A673 (cell line): ENCODE data around the gene KCNK6. TPM values are rescaled to one million over a fixed set of nuclear protein-coding genes. Genes with fewer than 3 reads are reported as not detected.

ENCODE experiments used
- BruUV-seq: library from RNA; stranded (reverse); fragments of 400-500 nt; replicated peaks from 2 replicates; lab custom pipeline; 2021; lab: Mats Ljungman, UMichigan
- CTCF ChIA-PET: fragments of 300-600 bp; sonication (Branson Sonifier 250); formaldehyde crosslinking; loops from one replicate; lab custom pipeline; 2022; ENCODE audit warnings: antibody characterized with exemption; lab: Charles Lee
- POLR2A ChIA-PET: fragments of 300-600 bp; sonication (Branson Sonifier 250); formaldehyde crosslinking; loops from one replicate; lab custom pipeline; 2022; ENCODE audit warnings: antibody characterized with exemption; ENCODE audit not compliant: low non-redundant PET; lab: Charles Lee
- DNase-seq: peaks from one replicate; pipeline ENCODE4 v3.0.0-alpha.2; 2015; ENCODE audit warnings: low spot score
- H3K27ac ChIP-seq: fragments of 200-600 bp; sonication (generic); 2 replicates; pipeline ENCODE4 v1.5.1; 2016; ENCODE audit warnings: mixed run types, low read depth, mild to moderate bottlenecking, mixed read lengths, antibody characterized with exemption, low read length; ENCODE audit not compliant: poor library complexity, severe bottlenecking
- H3K27me3 ChIP-seq: fragments of 200-600 bp; sonication (generic); replicated peaks from 2 replicates; pipeline ENCODE4 v1.6.1; 2017; ENCODE audit warnings: mixed run types, low read depth, mild to moderate bottlenecking, mixed read lengths, antibody characterized with exemption, low read length; ENCODE audit not compliant: insufficient read depth, poor library complexity
- H3K36me3 ChIP-seq: fragments of 200-600 bp; sonication (generic); 2 replicates; pipeline ENCODE4 v1.6.1; 2016; ENCODE audit warnings: mixed run types, mild to moderate bottlenecking, mixed read lengths, antibody characterized with exemption, low read length; ENCODE audit not compliant: insufficient read depth, poor library complexity, severe bottlenecking
- H3K4me1 ChIP-seq: fragments of 200-600 bp; sonication (generic); 2 replicates; pipeline ENCODE4 v1.6.1; 2017; ENCODE audit warnings: mixed run types, mild to moderate bottlenecking, mixed read lengths, antibody characterized with exemption, low read length; ENCODE audit not compliant: insufficient read depth, poor library complexity, severe bottlenecking
- H3K4me3 ChIP-seq: fragments of 200-600 bp; sonication (generic); 2 replicates; pipeline ENCODE4 v1.5.1; 2016; ENCODE audit warnings: low read depth, mixed run types, mild to moderate bottlenecking, mixed read lengths, low read length; ENCODE audit not compliant: poor library complexity, severe bottlenecking
- H3K9me3 ChIP-seq: fragments of 200-600 bp; sonication (generic); 2 replicates; pipeline ENCODE4 v1.6.1; 2016; ENCODE audit warnings: mixed run types, low read depth, mild to moderate bottlenecking, mixed read lengths, antibody characterized with exemption, low read length; ENCODE audit not compliant: poor library complexity, severe bottlenecking
- CTCF ChIP-seq: fragments of 300-800, 200-600 bp; sonication (generic); conservative IDR thresholded peaks from 2 replicates; pipeline ENCODE4 v1.5.1; 2017; ENCODE audit warnings: low read depth, mild to moderate bottlenecking, antibody characterized with exemption, low read length, moderate library complexity, mixed read lengths
- EZH2 ChIP-seq: fragments of 200-600 bp; sonication (generic); IDR thresholded peaks from 2 replicates; pipeline ENCODE4 v1.6.1; 2017; ENCODE audit warnings: borderline replicate concordance, low read depth, mild to moderate bottlenecking, mixed read lengths, antibody characterized with exemption, low read length; ENCODE audit not compliant: poor library complexity, severe bottlenecking
- intact Hi-C: fragments of 100-400 bp; cut with micrococcal nuclease; formaldehyde crosslinking; loops from one replicate; pipeline ENCODE4 v1.10.0; 2022; ENCODE audit not compliant: unreplicated experiment
- total RNA-seq: library from RNA; stranded (reverse); gene quantifications from 2 replicates; pipeline ENCODE4 v1.2.3, GENCODE V29; 2021

KCNK6 gene
- total RNA-seq, 1 experiment from 2014 or later, result not detected

GRCh38 chr19:38331728-38332127, 12.1 kb downstream of the KCNK6 start:
- no peak overlapping the region for H3K4me3 ChIP-seq
- no peaks in the 10 kb centered on the region for H3K36me3 ChIP-seq
- TF ChIP-seq CTCF (no peak), EZH2 (no peak)
- intact Hi-C loops, result loop anchor here (10.0 kb wide), 1 partner anchor 187 kb away; no protein-coding TSS in a partner anchor
- no TSS peak for BruUV-seq
- H3K27me3 ChIP-seq, result no peaks in the 10 kb centered on the region
- ChIA-PET POLR2A (no interaction called here), CTCF (no interaction called here)
- H3K9me3 ChIP-seq, result no peaks in the 10 kb centered on the region
- no peak overlapping the region for H3K27ac ChIP-seq
- H3K4me1 ChIP-seq, result no peaks in the 10 kb centered on the region
- DNase-seq, result no peak

- H3K4me3 ChIP-seq, result no peak overlapping the region
- intact Hi-C loops, result loop anchor here (10.0 kb wide), 1 partner anchor 188 kb away; no protein-coding TSS in a partner anchor
- no peak overlapping the region for H3K27ac ChIP-seq
- DNase-seq, result no peak
- ChIA-PET CTCF (interaction anchor here (0.9 kb wide), 1 partner anchor 99 kb away, joined by 3 read pairs; no protein-coding TSS in a partner anchor), POLR2A (no interaction called here)
- no peaks in the 10 kb centered on the region for H3K27me3 ChIP-seq
- H3K4me1 ChIP-seq, result no peaks in the 10 kb centered on the region
- no TSS peak for BruUV-seq
- H3K9me3 ChIP-seq, result no peaks in the 10 kb centered on the region
- TF ChIP-seq EZH2 (no peak), CTCF (no peak)
- H3K36me3 ChIP-seq, result no peaks in the 10 kb centered on the region
Observed at GRCh38 chr19:38333245-38333644, 13.6 kb downstream of the KCNK6 start.

- Histone ChIP-seq H3K4me3 (peak overlapping the region; percentile 59), H3K36me3 (no peaks in the 10 kb centered on the region), H3K9me3 (no peaks in the 10 kb centered on the region), H3K27me3 (no peaks in the 10 kb centered on the region), H3K4me1 (no peaks in the 10 kb centered on the region), H3K27ac (peak overlapping the region; percentile 61)
- ChIA-PET CTCF (no interaction called here), POLR2A (interaction anchor here (0.6 kb wide), 2 partner anchors 39 to 89 kb away, joined by 3 to 5 read pairs; no protein-coding TSS in a partner anchor)
- BruUV-seq, result no TSS peak
- TF ChIP-seq CTCF, result no peak
- no peak for TF ChIP-seq EZH2
- peak; percentile 98 for DNase-seq
- intact Hi-C loops, result loop anchor here (2.0 to 10.0 kb wide), 5 partner anchors 36 to 433 kb away; partner anchors contain the start of gene PSMD8
Observed at GRCh38 chr19:38335949-38336637, 16.4 kb downstream of the KCNK6 start.
